ENCODE data around the gene ARID4B. TPM values are rescaled to one million over a fixed set of nuclear protein-coding genes. Genes with fewer than 3 reads are reported as not detected.

The ARID4B gene
- total RNA-seq, 4 donors from 2014 or later, result 11.5 to 18.8 (median 16.5) TPM

DNA sequence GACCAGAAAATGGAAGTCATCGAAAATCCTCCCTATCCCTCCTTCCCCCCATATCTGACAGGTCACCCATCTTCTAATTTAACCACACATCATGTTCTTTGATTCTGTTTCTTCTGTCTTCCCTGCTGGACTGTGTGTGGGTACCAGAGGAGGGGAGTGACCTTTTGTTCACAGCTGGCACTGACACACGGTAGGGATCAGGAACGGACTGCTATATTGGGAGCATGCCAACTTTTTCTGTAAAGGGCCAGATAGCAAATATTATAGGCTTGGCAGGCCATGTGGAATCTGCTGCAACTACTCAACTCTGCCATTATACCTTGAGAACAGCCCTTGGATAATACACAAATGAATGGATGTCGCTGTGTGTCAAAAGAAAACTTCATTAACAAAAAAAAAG, 191.9 kb downstream of the ARID4B start:
- no peak for ATAC-seq
- Histone ChIP-seq H3K27ac (no peak overlapping the region), H3K4me3 (no peak overlapping the region), H3K9me3 (no peaks in the 10 kb centered on the region), H3K36me3 (peaks cover 0 to 51% of the 10 kb centered on the region in 2 donors), H3K4me1 (no peaks in the 10 kb centered on the region), H3K27me3 (no peaks in the 10 kb centered on the region)
- no peak for DNase-seq
- in situ Hi-C loops (cut with MboI; ENCODE audit: low sequenced_read_pairs in 4 of 4), result no loop called here
- intact Hi-C loops (cut with DNase I; ENCODE audit: low total_unique reads), result no loop called here
- TF ChIP-seq, protein P1, sequence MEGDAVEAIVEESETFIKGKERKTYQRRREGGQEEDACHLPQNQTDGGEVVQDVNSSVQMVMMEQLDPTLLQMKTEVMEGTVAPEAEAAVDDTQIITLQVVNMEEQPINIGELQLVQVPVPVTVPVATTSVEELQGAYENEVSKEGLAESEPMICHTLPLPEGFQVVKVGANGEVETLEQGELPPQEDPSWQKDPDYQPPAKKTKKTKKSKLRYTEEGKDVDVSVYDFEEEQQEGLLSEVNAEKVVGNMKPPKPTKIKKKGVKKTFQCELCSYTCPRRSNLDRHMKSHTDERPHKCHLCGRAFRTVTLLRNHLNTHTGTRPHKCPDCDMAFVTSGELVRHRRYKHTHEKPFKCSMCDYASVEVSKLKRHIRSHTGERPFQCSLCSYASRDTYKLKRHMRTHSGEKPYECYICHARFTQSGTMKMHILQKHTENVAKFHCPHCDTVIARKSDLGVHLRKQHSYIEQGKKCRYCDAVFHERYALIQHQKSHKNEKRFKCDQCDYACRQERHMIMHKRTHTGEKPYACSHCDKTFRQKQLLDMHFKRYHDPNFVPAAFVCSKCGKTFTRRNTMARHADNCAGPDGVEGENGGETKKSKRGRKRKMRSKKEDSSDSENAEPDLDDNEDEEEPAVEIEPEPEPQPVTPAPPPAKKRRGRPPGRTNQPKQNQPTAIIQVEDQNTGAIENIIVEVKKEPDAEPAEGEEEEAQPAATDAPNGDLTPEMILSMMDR (IDR thresholded peaks at IDR 0.05 in 4 of 5, conservative IDR thresholded peaks at IDR 0.05 in 1 of 5), result no peak

GRCh38 chr1:235134171-235134570, 193.8 kb downstream of the ARID4B start:
- H3K4me1 ChIP-seq, result peaks cover 0 to 2% of the 10 kb centered on the region in 2 donors
- no peak overlapping the region for H3K4me3 ChIP-seq
- H3K9me3 ChIP-seq, result no peaks in the 10 kb centered on the region
- in situ Hi-C loops (cut with MboI; ENCODE audit: low sequenced_read_pairs in 4 of 4) (no loop called here), intact Hi-C loops (cut with DNase I; ENCODE audit: low total_unique reads) (no loop called here)
- no peaks in the 10 kb centered on the region for H3K27me3 ChIP-seq
- peaks cover 0 to 50% of the 10 kb centered on the region in 2 donors for H3K36me3 ChIP-seq
- DNase-seq (no peak), ATAC-seq (no peak)
- TF ChIP-seq POLR2A (IDR thresholded peaks at IDR 0.05), result no peak
- TF ChIP-seq, protein P1 (IDR thresholded peaks at IDR 0.05 in 4 of 5, conservative IDR thresholded peaks at IDR 0.05 in 1 of 5), result no peak
- no peak overlapping the region for H3K27ac ChIP-seq

DNA sequence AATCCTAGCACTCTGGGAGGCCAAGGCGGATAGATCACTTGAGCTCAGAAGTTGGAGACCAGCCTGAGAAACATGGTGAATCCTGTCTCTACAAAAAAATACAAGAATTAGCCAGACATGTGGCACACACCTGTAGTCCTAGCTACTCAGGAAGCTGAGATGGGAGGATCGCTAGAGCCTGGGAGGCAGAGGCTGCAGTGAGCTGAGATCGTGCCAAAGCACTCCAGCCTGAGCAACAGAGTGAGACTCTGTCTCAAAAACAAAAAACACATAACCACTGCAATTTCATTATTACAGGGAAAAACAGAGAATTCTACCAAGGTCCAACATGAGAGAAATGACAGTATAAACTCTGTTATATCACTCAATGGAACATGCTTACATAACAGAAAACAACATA, 194.9 kb downstream of the ARID4B start:
- Histone ChIP-seq H3K4me3 (no peak overlapping the region), H3K36me3 (peaks cover 0 to 50% of the 10 kb centered on the region in 2 donors), H3K9me3 (no peaks in the 10 kb centered on the region), H3K27ac (no peak overlapping the region), H3K27me3 (no peaks in the 10 kb centered on the region), H3K4me1 (peaks cover 0 to 4% of the 10 kb centered on the region in 2 donors)
- in situ Hi-C loops (cut with MboI; ENCODE audit: low sequenced_read_pairs in 4 of 4), result no loop called here
- TF ChIP-seq, protein P1 (IDR thresholded peaks at IDR 0.05 in 4 of 5, conservative IDR thresholded peaks at IDR 0.05 in 1 of 5), result no peak
- TF ChIP-seq POLR2A (IDR thresholded peaks at IDR 0.05), result no peak
- no peak for ATAC-seq
- DNase-seq, result no peak
- intact Hi-C loops (cut with DNase I; ENCODE audit: low total_unique reads), result no loop called here

GRCh38 chr1:235131961-235132360, 196.0 kb downstream of the ARID4B start:
- no peaks in the 10 kb centered on the region for H3K9me3 ChIP-seq
- peaks cover 8 to 13% of the 10 kb centered on the region in 2 donors for H3K4me1 ChIP-seq
- no peak overlapping the region for H3K27ac ChIP-seq
- ATAC-seq (no peak), DNase-seq (no peak)
- H3K4me3 ChIP-seq, result no peak overlapping the region
- TF ChIP-seq POLR2A (IDR thresholded peaks at IDR 0.05), result no peak
- TF ChIP-seq, protein P1 (IDR thresholded peaks at IDR 0.05 in 4 of 5, conservative IDR thresholded peaks at IDR 0.05 in 1 of 5), result no peak
- in situ Hi-C loops (cut with MboI; ENCODE audit: low sequenced_read_pairs in 4 of 4), result no loop called here
- H3K27me3 ChIP-seq, result no peaks in the 10 kb centered on the region
- intact Hi-C loops (cut with DNase I; ENCODE audit: low total_unique reads), result no loop called here
- H3K36me3 ChIP-seq, result peaks cover 0 to 40% of the 10 kb centered on the region in 2 donors

DNA sequence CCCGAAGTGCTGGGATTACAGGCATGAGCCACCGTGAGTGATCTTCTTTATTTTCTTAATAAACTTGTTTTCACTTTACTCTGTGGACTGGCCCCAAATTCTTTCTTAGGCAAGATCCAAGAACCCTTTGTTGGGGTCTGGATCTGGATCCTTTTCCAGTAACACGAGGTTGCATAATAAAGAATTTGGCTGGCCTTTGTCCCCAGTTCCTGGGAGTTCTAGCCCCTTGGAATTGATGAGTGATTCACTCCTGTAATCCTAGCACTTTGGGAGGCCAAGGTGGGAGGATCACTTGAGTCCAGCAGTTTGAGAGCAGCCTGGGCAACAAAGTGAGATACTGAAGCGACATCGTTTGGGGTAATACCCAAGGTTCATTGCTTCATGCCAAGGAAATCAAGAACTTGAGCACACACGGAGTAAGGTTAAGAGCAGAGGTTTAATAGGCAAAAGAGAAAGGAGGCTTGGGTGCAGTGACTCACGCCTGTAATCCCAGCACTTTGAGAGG, 197.2 kb downstream of the ARID4B start:
- Histone ChIP-seq H3K4me1 (peaks cover 15 to 18% of the 10 kb centered on the region in 2 donors), H3K27ac (no peak overlapping the region), H3K4me3 (no peak overlapping the region), H3K36me3 (peaks cover 0 to 29% of the 10 kb centered on the region in 2 donors), H3K27me3 (no peaks in the 10 kb centered on the region), H3K9me3 (no peaks in the 10 kb centered on the region)
- ATAC-seq (no peak), DNase-seq (no peak)
- no peak for TF ChIP-seq POLR2A (IDR thresholded peaks at IDR 0.05)
- TF ChIP-seq, protein P1 (IDR thresholded peaks at IDR 0.05 in 4 of 5, conservative IDR thresholded peaks at IDR 0.05 in 1 of 5), result no peak
- in situ Hi-C loops (cut with MboI; ENCODE audit: low sequenced_read_pairs in 4 of 4), result no loop called here
- intact Hi-C loops (cut with DNase I; ENCODE audit: low total_unique reads), result no loop called here
